Measurements from ENCODE around the gene GARIN5B. TPM values are rescaled to one million over a fixed set of nuclear protein-coding genes. Genes with fewer than 3 reads are reported as not detected.

The GARIN5B gene
- total RNA-seq, 4 donors from 2014 or later: 0.18 TPM; not detected in 3

DNA sequence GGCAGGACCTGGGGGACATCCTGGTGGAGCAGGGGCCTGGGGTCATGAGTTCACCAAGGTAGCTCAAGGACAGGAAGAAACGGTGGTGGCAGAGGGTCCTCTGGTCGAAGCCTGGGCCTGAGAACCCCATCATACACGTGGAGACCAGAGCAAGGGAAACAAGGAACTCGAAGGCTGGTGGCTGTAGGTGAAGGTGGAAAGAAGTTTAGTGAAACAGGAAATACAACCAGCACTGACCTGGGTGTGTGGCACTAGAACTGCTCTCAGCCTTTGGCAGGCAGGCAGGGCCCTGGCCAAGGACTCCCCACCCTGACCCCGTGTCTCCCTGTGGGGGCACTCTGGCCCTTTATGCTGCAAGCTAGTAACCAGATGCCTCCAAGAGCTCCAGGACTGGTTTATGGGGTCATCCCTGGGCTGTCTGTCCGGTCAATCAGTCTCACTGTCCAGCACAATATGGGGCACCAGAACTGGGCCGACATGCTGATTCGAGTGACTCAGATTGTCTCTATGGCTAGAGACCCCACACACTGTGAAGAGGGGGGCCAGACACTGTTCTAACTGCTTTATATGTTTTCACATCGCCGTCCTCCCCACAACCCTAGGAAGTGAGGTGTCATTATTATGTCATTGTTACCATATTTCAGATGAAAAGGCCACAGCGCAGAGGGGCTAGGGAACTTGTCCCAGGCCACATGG is 12.3 kb downstream of the GARIN5B start:
- H3K4me1 ChIP-seq: peaks cover 5 to 16% of the 10 kb centered on the region in 2 donors
- no peak overlapping the region for H3K27ac ChIP-seq
- no peak overlapping the region for H3K4me3 ChIP-seq
- peaks cover 24 to 36% of the 10 kb centered on the region in 2 donors for H3K27me3 ChIP-seq
- no peaks in the 10 kb centered on the region for H3K9me3 ChIP-seq
- no peaks in the 10 kb centered on the region for H3K36me3 ChIP-seq
- no peak for DNase-seq
- intact Hi-C loops (cut with DNase I; ENCODE audit: low total_unique reads): no loop called here
- no peak for TF ChIP-seq POLR2A (IDR thresholded peaks at IDR 0.05)

DNA sequence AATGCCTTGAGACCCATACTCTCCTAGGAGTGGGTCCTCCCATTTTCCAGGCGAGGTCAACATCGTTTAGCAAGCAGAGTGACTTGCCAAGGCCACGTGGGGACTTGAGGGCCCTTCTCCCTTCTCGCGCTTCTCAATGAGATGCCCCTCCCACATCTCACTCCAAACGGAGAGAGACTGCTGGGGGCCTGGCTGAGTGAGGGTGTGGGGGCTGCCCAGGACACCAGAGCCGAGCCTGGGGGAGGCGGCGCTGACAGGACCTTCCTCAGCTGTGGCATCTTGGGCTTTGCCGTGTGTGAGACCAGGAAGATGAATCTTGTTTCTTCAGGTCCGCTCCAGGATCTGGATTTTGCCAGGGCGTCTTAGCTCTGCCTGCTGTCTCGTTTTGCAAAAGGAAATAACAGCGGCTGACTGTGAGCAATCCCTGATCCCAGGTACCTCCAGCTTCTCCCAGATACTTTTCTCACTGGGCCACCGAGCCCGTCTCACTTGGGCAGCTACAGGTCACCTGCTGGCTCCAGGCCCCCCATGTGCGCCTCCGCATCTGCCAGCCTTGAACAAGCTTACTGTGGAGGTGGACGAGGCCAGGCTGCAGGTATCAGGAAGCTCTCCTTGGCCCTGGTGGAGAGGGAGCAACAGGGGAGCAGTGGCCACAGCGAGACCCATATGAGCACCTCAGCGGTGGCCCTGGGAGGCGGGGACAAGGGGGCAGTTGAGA is 14.6 kb downstream of the GARIN5B start:
- Histone ChIP-seq H3K36me3 (no peaks in the 10 kb centered on the region), H3K27me3 (peaks cover 14 to 23% of the 10 kb centered on the region in 2 donors), H3K9me3 (no peaks in the 10 kb centered on the region), H3K4me1 (peaks cover 3 to 5% of the 10 kb centered on the region in 2 donors), H3K27ac (no peak overlapping the region), H3K4me3 (no peak overlapping the region)
- intact Hi-C loops (cut with DNase I; ENCODE audit: low total_unique reads): no loop called here
- no peak for DNase-seq
- no peak for TF ChIP-seq CTCF (IDR thresholded peaks at IDR 0.05)
- no peak for TF ChIP-seq POLR2A (IDR thresholded peaks at IDR 0.05)

DNA sequence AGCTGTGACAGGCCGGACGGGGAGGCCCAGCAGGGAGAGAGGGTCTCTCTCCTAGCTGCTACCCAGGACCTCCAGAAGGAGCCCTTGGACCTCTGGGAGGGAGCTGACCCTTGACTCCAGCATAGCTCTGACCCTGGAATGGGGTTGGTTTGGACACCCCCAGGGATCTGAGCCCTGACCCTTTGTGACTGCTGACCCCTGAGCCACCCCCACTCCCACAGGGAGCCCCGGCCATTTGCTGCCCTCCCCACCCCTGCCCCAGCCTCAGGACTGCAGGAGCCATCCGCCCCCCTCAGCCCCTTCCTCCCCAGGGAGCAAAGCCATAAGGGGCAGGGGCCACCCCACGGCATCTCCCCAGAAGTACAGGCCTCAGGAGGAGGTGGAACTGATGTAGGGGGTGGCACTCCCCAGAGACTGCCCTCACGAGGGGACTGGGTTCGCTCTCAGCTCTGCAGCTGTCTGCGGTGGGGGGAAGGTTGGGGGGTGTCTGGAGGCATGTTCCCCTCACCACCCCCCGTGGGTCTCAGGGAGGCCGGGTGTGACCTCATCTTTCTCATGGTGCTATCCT is 15.5 kb downstream of the GARIN5B start:
- H3K4me1 ChIP-seq: no peaks in the 10 kb centered on the region
- H3K27ac ChIP-seq: no peak overlapping the region
- no peak overlapping the region for H3K4me3 ChIP-seq
- H3K36me3 ChIP-seq: no peaks in the 10 kb centered on the region
- H3K9me3 ChIP-seq: no peaks in the 10 kb centered on the region
- intact Hi-C loops (cut with DNase I; ENCODE audit: low total_unique reads): no loop called here
- TF ChIP-seq CTCF (IDR thresholded peaks at IDR 0.05) (no peak), POLR2A (IDR thresholded peaks at IDR 0.05) (no peak)
- peaks cover 4 to 14% of the 10 kb centered on the region in 2 donors for H3K27me3 ChIP-seq
- no peak for DNase-seq

- intact Hi-C loops (cut with DNase I; ENCODE audit: low total_unique reads): no loop called here
- H3K36me3 ChIP-seq: no peaks in the 10 kb centered on the region
Observed at GRCh38 chr19:55346725-55347441, 16.2 kb downstream of the GARIN5B start.

More at GRCh38 chr19:55346725-55347441, 16.2 kb downstream of the GARIN5B start:
- H3K9me3 ChIP-seq: no peaks in the 10 kb centered on the region
- TF ChIP-seq POLR2A (IDR thresholded peaks at IDR 0.05) (no peak), CTCF (IDR thresholded peaks at IDR 0.05) (no peak)
- H3K4me1 ChIP-seq: no peaks in the 10 kb centered on the region
- no peak for DNase-seq
- H3K27ac ChIP-seq: no peak overlapping the region
- peaks cover 0 to 7% of the 10 kb centered on the region in 2 donors for H3K27me3 ChIP-seq
- no peak overlapping the region for H3K4me3 ChIP-seq

All from uterus (tissue), 4 donors.